ENCODE results near the gene FAH.
"Not testable (repeated sequence)": the region's sequence is repeated elsewhere in the genome, so short reads cannot be mapped to it uniquely, and the experiment has no call there.

Gene FAH

GRCh38 chr15:80110920-80111319 is 41.9 kb upstream of the FAH start:
- no peak for TF ChIP-seq CTCF (IDR thresholded peaks at IDR 0.05)
- no peak overlapping the region for H3K27ac ChIP-seq

GRCh38 chr15:80114114-80114513 is 38.7 kb upstream of the FAH start:
- no peak overlapping the region for H3K27ac ChIP-seq
- TF ChIP-seq CTCF (IDR thresholded peaks at IDR 0.05), result no peak
- no peak for TF ChIP-seq ZFX (IDR thresholded peaks at IDR 0.05; ENCODE audit: borderline replicate concordance)

DNA sequence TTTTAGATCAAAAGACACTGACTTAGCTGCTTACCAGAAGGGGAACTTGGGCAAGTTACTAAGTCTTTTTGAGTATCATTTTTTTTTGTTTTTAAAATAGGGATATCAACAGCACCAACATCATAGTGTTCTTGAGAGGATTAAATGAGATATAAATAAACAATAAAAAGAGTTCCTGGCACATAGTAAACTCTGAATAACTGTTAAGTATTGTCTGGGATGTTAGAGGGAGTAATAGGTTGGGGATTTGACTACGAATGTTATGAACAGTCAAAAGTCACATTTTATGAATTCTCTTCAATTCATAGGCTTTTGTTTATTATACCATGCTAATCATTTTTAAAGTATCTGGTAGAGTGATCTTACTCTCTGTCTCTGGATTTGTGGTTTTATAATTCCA is 37.8 kb upstream of the FAH start:
- no peak for TF ChIP-seq ZFX (IDR thresholded peaks at IDR 0.05; ENCODE audit: borderline replicate concordance)
- no peak for TF ChIP-seq CTCF (IDR thresholded peaks at IDR 0.05)
- H3K27ac ChIP-seq, result no peak overlapping the region

DNA sequence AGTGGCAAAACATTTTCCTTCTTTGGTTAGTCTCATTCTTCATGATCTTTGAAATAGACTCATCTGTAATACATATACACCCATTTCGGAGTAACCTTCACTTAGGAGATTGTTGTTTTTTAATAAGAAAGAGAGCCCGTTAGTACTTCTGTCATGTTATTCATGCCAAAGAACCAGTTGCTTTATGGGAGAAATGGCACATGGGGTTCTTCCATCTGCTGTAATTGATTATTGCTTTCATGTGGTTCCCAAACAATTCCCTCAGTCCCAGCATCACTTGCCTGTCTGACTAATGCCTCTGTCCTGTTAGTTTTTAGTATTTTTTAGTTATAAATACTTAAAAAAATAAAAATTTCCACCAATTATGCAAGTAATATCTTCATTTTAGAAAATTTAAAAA is 33.8 kb upstream of the FAH start:
- TF ChIP-seq ZFX (IDR thresholded peaks at IDR 0.05; ENCODE audit: borderline replicate concordance), result no peak
- no peak for TF ChIP-seq CTCF (IDR thresholded peaks at IDR 0.05)
- H3K27ac ChIP-seq, result no peak overlapping the region

DNA sequence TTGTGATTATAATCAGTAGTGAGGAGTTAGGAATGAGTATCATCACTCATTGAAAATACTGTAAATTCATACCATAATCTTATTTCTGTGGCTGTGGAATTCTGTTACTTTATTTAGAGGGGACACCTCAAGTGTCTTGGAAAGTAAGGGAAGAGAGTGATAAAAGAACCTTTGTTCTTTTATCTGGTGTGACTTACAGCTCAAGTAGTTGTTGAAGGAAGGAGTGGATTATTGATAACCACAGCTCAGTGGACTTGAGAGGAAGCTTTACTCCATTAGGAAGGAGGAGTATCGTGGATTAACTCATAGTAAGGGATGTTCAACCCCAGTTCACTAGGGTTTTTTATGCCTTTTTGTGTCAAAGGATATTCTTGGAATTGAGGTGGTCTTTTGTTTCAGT is 32.2 kb upstream of the FAH start:
- no peak for TF ChIP-seq CTCF (IDR thresholded peaks at IDR 0.05)
- no peak for TF ChIP-seq ZFX (IDR thresholded peaks at IDR 0.05; ENCODE audit: borderline replicate concordance)
- no peak overlapping the region for H3K27ac ChIP-seq

DNA sequence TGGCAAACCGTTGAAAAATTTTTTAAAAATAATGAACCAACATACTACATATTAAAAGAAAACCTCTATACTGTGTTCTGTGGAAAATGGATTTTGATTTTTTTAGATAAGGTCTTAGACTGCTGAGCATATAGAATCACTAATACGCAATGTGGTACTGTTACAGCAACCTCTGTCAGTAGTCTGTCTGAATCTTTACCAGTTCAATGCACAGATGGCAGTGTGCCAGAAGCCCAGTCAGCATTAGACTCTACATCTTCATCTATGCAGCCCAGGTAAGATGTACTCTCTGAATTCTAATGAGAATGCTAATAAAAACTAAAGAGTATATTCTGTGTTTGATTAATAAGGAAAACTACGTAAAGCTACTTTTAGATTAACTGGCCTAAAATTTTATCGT is 31.3 kb upstream of the FAH start:
- TF ChIP-seq ZFX (IDR thresholded peaks at IDR 0.05; ENCODE audit: borderline replicate concordance) (no peak), CTCF (IDR thresholded peaks at IDR 0.05) (no peak)
- no peak overlapping the region for H3K27ac ChIP-seq

DNA sequence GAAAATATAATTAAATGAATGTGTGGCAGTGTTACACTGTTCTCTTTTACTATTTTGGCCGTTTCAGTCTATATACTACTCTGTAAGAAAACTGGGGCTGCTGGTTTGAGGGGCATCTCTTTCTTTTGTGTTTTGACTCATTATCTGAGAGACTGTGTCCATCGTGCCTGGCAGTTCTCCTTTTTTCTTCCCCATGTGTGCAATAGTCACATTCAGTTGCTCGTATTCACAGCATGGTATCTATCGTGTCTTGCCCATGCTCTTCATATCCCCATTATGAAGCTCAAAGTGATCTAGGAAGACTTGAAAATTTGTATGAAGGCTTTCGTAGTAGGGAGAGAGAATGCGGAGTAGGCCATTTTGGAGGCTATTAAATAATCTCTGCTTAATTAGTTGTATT is 29.8 kb upstream of the FAH start:
- TF ChIP-seq CTCF (IDR thresholded peaks at IDR 0.05), result no peak
- H3K27ac ChIP-seq, result no peak overlapping the region

- not testable (repeated sequence) for H3K27ac ChIP-seq
Observed at GRCh38 chr15:80127253-80127652, 25.5 kb upstream of the FAH start.

Data from 22Rv1 (cell line).